Liver (tissue), 9 donors: ENCODE measurements around the gene GCNT3. TPM values are rescaled to one million over a fixed set of nuclear protein-coding genes. Genes with fewer than 3 reads are reported as not detected.

Experiments
- DNase-seq: peaks from one replicate; pipeline ENCODE4 v3.0.0-alpha.2; 2017; ENCODE audit warnings: low spot score
- H3K27ac ChIP-seq, 2 donors: one replicate each; pipeline ENCODE4 v1.7.0; 2013; ENCODE audit warnings: inconsistent platforms in 2 of 2, low read length in 2 of 2, control low read depth in 1 of 2, low read depth in 1 of 2, mild to moderate bottlenecking in 1 of 2
- H3K27me3 ChIP-seq, 4 donors: one replicate each; pipeline versions ENCODE4 v1.6.1 to v1.7.0; 2013; ENCODE audit warnings: low read length in 3 of 4, inconsistent platforms in 1 of 4, mild to moderate bottlenecking in 1 of 4, moderate library complexity in 1 of 4; ENCODE audit not compliant: control insufficient read depth in 4 of 4, insufficient read depth in 4 of 4
- H3K36me3 ChIP-seq, 4 donors: one replicate each; pipeline versions ENCODE4 v1.6.1 to v1.7.0; 2013; ENCODE audit warnings: low read length in 3 of 4, mild to moderate bottlenecking in 3 of 4, low read depth in 1 of 4, moderate library complexity in 1 of 4; ENCODE audit not compliant: control insufficient read depth in 4 of 4, insufficient read depth in 3 of 4
- H3K4me1 ChIP-seq, 4 donors: one replicate each; pipeline versions ENCODE4 v1.6.1 to v1.7.0; 2013; ENCODE audit warnings: low read length in 3 of 4, mild to moderate bottlenecking in 3 of 4, moderate library complexity in 1 of 4; ENCODE audit not compliant: control insufficient read depth in 4 of 4, insufficient read depth in 4 of 4
- H3K4me3 ChIP-seq, 3 donors: one replicate each; pipeline versions ENCODE4 v1.6.1 to v1.7.0; 2013; ENCODE audit warnings: low read length in 3 of 3, control low read depth in 1 of 3, low read depth in 1 of 3, mild to moderate bottlenecking in 1 of 3
- H3K9ac ChIP-seq, 2 donors: one replicate each; pipeline ENCODE4 v1.7.0; 2013; ENCODE audit warnings: low read length in 2 of 2, mild to moderate bottlenecking in 2 of 2, moderate library complexity in 2 of 2, control low read depth in 1 of 2, low read depth in 1 of 2
- H3K9me3 ChIP-seq, 4 donors: one replicate each; pipeline versions ENCODE4 v1.6.1 to v1.7.0; 2013; ENCODE audit warnings: low read length in 3 of 4; ENCODE audit not compliant: control insufficient read depth in 4 of 4
- ATF3 ChIP-seq: IDR thresholded peaks from 2 replicates; pipeline ENCODE4 v1.6.1; 2016; ENCODE audit warnings: antibody characterized with exemption
- CTCF ChIP-seq: fragments of 150-350 bp; IDR thresholded peaks from 2 replicates; pipeline ENCODE4 v1.5.1; 2017; ENCODE audit warnings: improper control_type of control experiment, low read depth, low read length; ENCODE audit not compliant: missing input control
- EGR1 ChIP-seq, 2 donors: IDR thresholded peaks; 2 replicates each; pipeline ENCODE4 v1.6.1; 2016 to 2018; ENCODE audit warnings: antibody characterized with exemption in 2 of 2, low read depth in 2 of 2
- FOXA1 ChIP-seq: IDR thresholded peaks from 2 replicates; pipeline ENCODE4 v1.6.1; 2016; ENCODE audit warnings: antibody characterized with exemption
- GABPA ChIP-seq, 2 donors: IDR thresholded peaks in 1 of 2; conservative IDR thresholded peaks in 1 of 2; 2 replicates each; pipeline ENCODE4 v1.6.1; 2016; ENCODE audit warnings: antibody characterized with exemption in 2 of 2, mild to moderate bottlenecking in 1 of 2, moderate library complexity in 1 of 2
- HNF4A ChIP-seq, 2 donors: conservative IDR thresholded peaks; 2 replicates each; pipeline ENCODE4 v1.6.1; 2016; ENCODE audit warnings: antibody characterized with exemption in 2 of 2, mild to moderate bottlenecking in 2 of 2
- HNF4G ChIP-seq: IDR thresholded peaks from 2 replicates; pipeline ENCODE4 v1.6.1; 2016; ENCODE audit warnings: antibody characterized with exemption
- JUND ChIP-seq, 2 donors: IDR thresholded peaks; 2 replicates each; pipeline ENCODE4 v1.6.1; 2016; ENCODE audit warnings: antibody characterized with exemption in 2 of 2
- NR2F2 ChIP-seq: IDR thresholded peaks from 2 replicates; pipeline ENCODE4 v1.6.1; 2016; ENCODE audit warnings: antibody characterized with exemption
- RAD21 ChIP-seq, 2 donors: IDR thresholded peaks; 2 replicates each; pipeline ENCODE4 v1.6.1; 2016; ENCODE audit warnings: antibody characterized with exemption in 2 of 2, mild to moderate bottlenecking in 2 of 2
- RXRA ChIP-seq, 2 donors: IDR thresholded peaks; 2 replicates each; pipeline ENCODE4 v1.6.1; 2017 to 2018; ENCODE audit warnings: antibody characterized with exemption in 2 of 2, mild to moderate bottlenecking in 1 of 2
- SP1 ChIP-seq: IDR thresholded peaks from 2 replicates; pipeline ENCODE4 v1.6.1; 2018; ENCODE audit warnings: antibody characterized with exemption, mild to moderate bottlenecking
- YY1 ChIP-seq: IDR thresholded peaks from 2 replicates; pipeline ENCODE4 v1.6.1; 2016; ENCODE audit warnings: antibody characterized with exemption, mild to moderate bottlenecking
- ZBTB33 ChIP-seq: IDR thresholded peaks from 2 replicates; pipeline ENCODE4 v1.6.1; 2016; ENCODE audit warnings: antibody characterized with exemption
- WGBS: extraction: QIAGEN DNeasy Blood & Tissue Kit; methylation state at CpG from one replicate; pipeline ENCODE4 v1.1.7; 2013; 5-methylcytosine and 5-hydroxymethylcytosine counted together
- polyA plus RNA-seq, 2 donors: library from polyadenylated mRNA; stranded (reverse) in 1 of 2; unstranded in 1 of 2; fragments of 200-250 nt in 1 of 2; fragments of >200 nt in 1 of 2; fragmentation: Nextera tagmentation in 1 of 2; extraction: Ambion mirVana in 1 of 2; gene quantifications; one replicate each; pipeline versions ENCODE4 v1.2.1 to v1.2.3, GENCODE V29; 2013 to 2015
- total RNA-seq, 2 donors: library from RNA; depleted of rRNA; stranded (reverse); fragments of >200 nt; gene quantifications; one replicate each; pipeline ENCODE4 v1.2.3, GENCODE V29; 2014
- TF ChIP-seq, protein P1 (sequence below): IDR thresholded peaks from 2 replicates; pipeline ENCODE4 v1.6.1; 2016; ENCODE audit warnings: antibody characterized with exemption
- TF ChIP-seq, protein P2 (sequence below): IDR thresholded peaks from 2 replicates; pipeline ENCODE4 v1.6.1; 2016; ENCODE audit warnings: antibody characterized with exemption, mild to moderate bottlenecking
- donor health status: healthy.
- donor health status: healthy.
- donor health status: healthy.
- donor health status: healthy.
- donor health status: healthy.

The GCNT3 gene
- total and polyA plus RNA-seq, 4 donors, result 0.14 to 0.37 TPM; not detected in 2

GRCh38 chr15:59562448-59563186, 49.0 kb upstream of the GCNT3 start:
- Histone ChIP-seq H3K36me3 (no peaks in the 10 kb centered on the region), H3K9me3 (peaks cover 0 to 4% (median 0%) of the 10 kb centered on the region in 4 donors), H3K9ac (no peak overlapping the region), H3K27me3 (no peaks in the 10 kb centered on the region), H3K27ac (no peak overlapping the region), H3K4me1 (no peaks in the 10 kb centered on the region), H3K4me3 (no peak overlapping the region)
- 92% methylated on average over 2 of the region's 2 CpGs for WGBS
- TF ChIP-seq ATF3 (no peak), EGR1 (IDR thresholded peaks at IDR 0.05; ENCODE audit: low read depth in 2 of 2) (no peak), ZBTB33 (no peak), GABPA (IDR thresholded peaks at IDR 0.05 in 1 of 2, conservative IDR thresholded peaks at IDR 0.05 in 1 of 2) (no peak)
- no peak for DNase-seq

GRCh38 chr15:59565299-59565698, 46.3 kb upstream of the GCNT3 start:
- 97% methylated on average over 4 of the region's 4 CpGs for WGBS
- peaks cover 0 to 4% (median 0%) of the 10 kb centered on the region in 4 donors for H3K9me3 ChIP-seq
- no peaks in the 10 kb centered on the region for H3K36me3 ChIP-seq
- no peak overlapping the region for H3K9ac ChIP-seq
- no peaks in the 10 kb centered on the region for H3K27me3 ChIP-seq
- no peak overlapping the region for H3K4me3 ChIP-seq
- no peak overlapping the region for H3K27ac ChIP-seq
- TF ChIP-seq EGR1 (IDR thresholded peaks at IDR 0.05; ENCODE audit: low read depth in 2 of 2) (no peak), FOXA1 (no peak), NR2F2 (no peak), YY1 (no peak), RAD21 (IDR thresholded peaks at IDR 0.05) (no peak), SP1 (no peak), RXRA (IDR thresholded peaks at IDR 0.05) (no peak), CTCF (no peak), HNF4G (no peak), GABPA (IDR thresholded peaks at IDR 0.05 in 1 of 2, conservative IDR thresholded peaks at IDR 0.05 in 1 of 2) (no peak), ATF3 (no peak), JUND (IDR thresholded peaks at IDR 0.05) (no peak), HNF4A (conservative IDR thresholded peaks at IDR 0.05) (no peak)
- TF ChIP-seq, protein P1, sequence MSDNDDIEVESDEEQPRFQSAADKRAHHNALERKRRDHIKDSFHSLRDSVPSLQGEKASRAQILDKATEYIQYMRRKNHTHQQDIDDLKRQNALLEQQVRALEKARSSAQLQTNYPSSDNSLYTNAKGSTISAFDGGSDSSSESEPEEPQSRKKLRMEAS, result no peak
- TF ChIP-seq, protein P2, sequence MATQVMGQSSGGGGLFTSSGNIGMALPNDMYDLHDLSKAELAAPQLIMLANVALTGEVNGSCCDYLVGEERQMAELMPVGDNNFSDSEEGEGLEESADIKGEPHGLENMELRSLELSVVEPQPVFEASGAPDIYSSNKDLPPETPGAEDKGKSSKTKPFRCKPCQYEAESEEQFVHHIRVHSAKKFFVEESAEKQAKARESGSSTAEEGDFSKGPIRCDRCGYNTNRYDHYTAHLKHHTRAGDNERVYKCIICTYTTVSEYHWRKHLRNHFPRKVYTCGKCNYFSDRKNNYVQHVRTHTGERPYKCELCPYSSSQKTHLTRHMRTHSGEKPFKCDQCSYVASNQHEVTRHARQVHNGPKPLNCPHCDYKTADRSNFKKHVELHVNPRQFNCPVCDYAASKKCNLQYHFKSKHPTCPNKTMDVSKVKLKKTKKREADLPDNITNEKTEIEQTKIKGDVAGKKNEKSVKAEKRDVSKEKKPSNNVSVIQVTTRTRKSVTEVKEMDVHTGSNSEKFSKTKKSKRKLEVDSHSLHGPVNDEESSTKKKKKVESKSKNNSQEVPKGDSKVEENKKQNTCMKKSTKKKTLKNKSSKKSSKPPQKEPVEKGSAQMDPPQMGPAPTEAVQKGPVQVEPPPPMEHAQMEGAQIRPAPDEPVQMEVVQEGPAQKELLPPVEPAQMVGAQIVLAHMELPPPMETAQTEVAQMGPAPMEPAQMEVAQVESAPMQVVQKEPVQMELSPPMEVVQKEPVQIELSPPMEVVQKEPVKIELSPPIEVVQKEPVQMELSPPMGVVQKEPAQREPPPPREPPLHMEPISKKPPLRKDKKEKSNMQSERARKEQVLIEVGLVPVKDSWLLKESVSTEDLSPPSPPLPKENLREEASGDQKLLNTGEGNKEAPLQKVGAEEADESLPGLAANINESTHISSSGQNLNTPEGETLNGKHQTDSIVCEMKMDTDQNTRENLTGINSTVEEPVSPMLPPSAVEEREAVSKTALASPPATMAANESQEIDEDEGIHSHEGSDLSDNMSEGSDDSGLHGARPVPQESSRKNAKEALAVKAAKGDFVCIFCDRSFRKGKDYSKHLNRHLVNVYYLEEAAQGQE, result no peak
- no peak for DNase-seq
- no peaks in the 10 kb centered on the region for H3K4me1 ChIP-seq
